Prostate gland (tissue), 2 donors: ENCODE measurements around the gene ZBTB7C. TPM values are rescaled to one million over a fixed set of nuclear protein-coding genes. Genes with fewer than 3 reads are reported as not detected.

ENCODE experiments used
- DNase-seq: peaks from one replicate; pipeline ENCODE4 v3.0.0-alpha.2; 2019; ENCODE audit warnings: low spot score
- H3K27ac ChIP-seq, 2 donors: fragments of 200-600 bp; sonication (generic); 2 replicates each; pipeline ENCODE4 v1.5.1; 2017 to 2019
- H3K27me3 ChIP-seq: fragments of 200-600 bp; sonication (generic); replicated peaks from 2 replicates; pipeline ENCODE4 v1.5.1; 2019; ENCODE audit not compliant: insufficient read depth
- H3K36me3 ChIP-seq, 2 donors: fragments of 200-600 bp; sonication (generic); 1 replicate in 1 of 2; 2 replicates in 1 of 2; pipeline versions ENCODE4 v1.5.1 to v1.8.1; 2017 to 2019
- H3K4me1 ChIP-seq: fragments of 200-600 bp; sonication (generic); replicated peaks from 2 replicates; pipeline ENCODE4 v1.5.1; 2019
- H3K4me3 ChIP-seq, 2 donors: fragments of 200-600 bp; sonication (generic); 2 replicates each; pipeline ENCODE4 v1.5.1; 2017 to 2019
- H3K9me3 ChIP-seq: fragments of 200-600 bp; sonication (generic); 2 replicates; pipeline ENCODE4 v1.5.1; 2017
- CTCF ChIP-seq, 4 experiments: fragments of 200-600 bp in 2 of 4; fragments of 450-650 bp in 2 of 4; sonication (generic) in 2 of 4; IDR thresholded peaks; 1 replicate in 3 of 4; 2 replicates in 1 of 4; pipeline ENCODE4 v1.5.1; 2016 to 2019; ENCODE audit warnings: antibody characterized with exemption in 4 of 4, mild to moderate bottlenecking in 2 of 4, moderate library complexity in 2 of 4
- POLR2A ChIP-seq: fragments of 450-650 bp; IDR thresholded peaks from one replicate; pipeline ENCODE4 v1.6.1; 2016; ENCODE audit warnings: antibody characterized with exemption, mild to moderate bottlenecking
- POLR2AphosphoS5 ChIP-seq: sonication (generic); formaldehyde crosslinking; IDR thresholded peaks from one replicate; pipeline ENCODE4 v1.6.1; 2017; ENCODE audit warnings: antibody characterized with exemption
- WGBS: methylation state at CpG from one replicate; pipeline ENCODE4 v1.1.5; 2018; 5-methylcytosine and 5-hydroxymethylcytosine counted together
- intact Hi-C: fragments of 100-400 bp; cut with DNase I; formaldehyde crosslinking; loops from one replicate; pipeline ENCODE4 v1.14.2; 2022
- total RNA-seq, 2 donors: library from RNA; depleted of rRNA; stranded (reverse); fragments of >200 nt; gene quantifications; one replicate each; pipeline ENCODE4 v1.1.0, GENCODE V29; 2016

ZBTB7C gene
- total RNA-seq, 2 donors from 2014 or later, result 14.7 to 48.9 TPM

- H3K4me3 ChIP-seq, result no peak overlapping the region
- H3K27ac ChIP-seq, result no peak overlapping the region
- DNase-seq, result no peak
- H3K9me3 ChIP-seq, result no peaks in the 10 kb centered on the region
- H3K36me3 ChIP-seq, result no peaks in the 10 kb centered on the region
- H3K4me1 ChIP-seq, result no peaks in the 10 kb centered on the region
- no peak for TF ChIP-seq CTCF (IDR thresholded peaks at IDR 0.05)
- no peak for TF ChIP-seq POLR2A
- no peak for TF ChIP-seq POLR2AphosphoS5
- H3K27me3 ChIP-seq, result no peaks in the 10 kb centered on the region
- intact Hi-C loops, result no loop called here
- WGBS, result 98% methylated on average over 3 of the region's 3 CpGs
Observed at GRCh38 chr18:48407358-48407757, 1.8 kb downstream of the ZBTB7C start.

- Histone ChIP-seq H3K4me3 (no peak overlapping the region), H3K27me3 (no peaks in the 10 kb centered on the region), H3K27ac (no peak overlapping the region), H3K36me3 (no peaks in the 10 kb centered on the region), H3K9me3 (no peaks in the 10 kb centered on the region), H3K4me1 (no peaks in the 10 kb centered on the region)
- intact Hi-C loops, result no loop called here
- TF ChIP-seq CTCF (IDR thresholded peaks at IDR 0.05), result no peak
- no peak for TF ChIP-seq POLR2AphosphoS5
- no peak for TF ChIP-seq POLR2A
- DNase-seq, result no peak
- WGBS, result 83% methylated on average over 6 of the region's 6 CpGs
Observed at GRCh38 chr18:48405978-48406377, 3.2 kb downstream of the ZBTB7C start.

GRCh38 chr18:48404716-48405507 lies 4.3 kb downstream of the ZBTB7C start:
- intact Hi-C loops, result no loop called here
- no peak overlapping the region for H3K4me3 ChIP-seq
- no peak for DNase-seq
- 62% methylated on average over 8 of the region's 8 CpGs for WGBS
- TF ChIP-seq POLR2AphosphoS5 (no peak), CTCF (IDR thresholded peaks at IDR 0.05) (no peak), POLR2A (no peak)
- no peaks in the 10 kb centered on the region for H3K4me1 ChIP-seq
- H3K36me3 ChIP-seq, result no peaks in the 10 kb centered on the region
- H3K27ac ChIP-seq, result no peak overlapping the region
- H3K9me3 ChIP-seq, result no peaks in the 10 kb centered on the region
- H3K27me3 ChIP-seq, result no peaks in the 10 kb centered on the region

- H3K27ac ChIP-seq, result no peak overlapping the region
- H3K9me3 ChIP-seq, result no peaks in the 10 kb centered on the region
- DNase-seq, result no peak
- H3K4me3 ChIP-seq, result no peak overlapping the region
- 60% methylated on average over 1 of the region's 1 CpG for WGBS
- H3K27me3 ChIP-seq, result no peaks in the 10 kb centered on the region
- intact Hi-C loops, result no loop called here
- TF ChIP-seq POLR2AphosphoS5 (no peak), POLR2A (no peak), CTCF (IDR thresholded peaks at IDR 0.05) (no peak)
- no peaks in the 10 kb centered on the region for H3K4me1 ChIP-seq
- H3K36me3 ChIP-seq, result no peaks in the 10 kb centered on the region
Observed at GRCh38 chr18:48402953-48403352, 6.2 kb downstream of the ZBTB7C start.
